ENCODE data around the gene EEA1. TPM values are rescaled to one million over a fixed set of nuclear protein-coding genes. Genes with fewer than 3 reads are reported as not detected.
A peak's percentile ranks its signal among the peaks of the same experiment; 100 is the strongest.

Gene EEA1
- total RNA-seq, 4 donors from 2014 or later, result 17.2 to 58.1 (median 31.0) TPM

- Histone ChIP-seq H3K4me3 (no peak overlapping the region), H3K36me3 (no peaks in the 10 kb centered on the region), H3K27ac (peak overlapping the region in 1 of 4 donors; percentile 9), H3K4me1 (peaks cover 0 to 28% (median 4%) of the 10 kb centered on the region in 3 donors), H3K9me3 (peaks cover 0 to 7% (median 0%) of the 10 kb centered on the region in 3 donors), H3K27me3 (no peaks in the 10 kb centered on the region)
- intact Hi-C loops (cut with DNase I), result no loop called here
- 58 to 68% methylated on average over 7 of the region's 7 CpGs for WGBS, 2 donors
- no peak for DNase-seq
- no peak for TF ChIP-seq CTCF (IDR thresholded peaks at IDR 0.05)
- no peak for TF ChIP-seq POLR2A (IDR thresholded peaks at IDR 0.05)
Measured at GRCh38 chr12:92905811-92906554, 23.1 kb downstream of the EEA1 start.

GRCh38 chr12:92905258-92905810 lies 23.8 kb downstream of the EEA1 start:
- peaks cover 0 to 28% (median 3%) of the 10 kb centered on the region in 3 donors for H3K4me1 ChIP-seq
- TF ChIP-seq POLR2A (IDR thresholded peaks at IDR 0.05), result no peak
- TF ChIP-seq CTCF (IDR thresholded peaks at IDR 0.05), result no peak
- intact Hi-C loops (cut with DNase I), result no loop called here
- H3K27me3 ChIP-seq, result no peaks in the 10 kb centered on the region
- no peak overlapping the region for H3K27ac ChIP-seq
- no peaks in the 10 kb centered on the region for H3K36me3 ChIP-seq
- H3K4me3 ChIP-seq, result no peak overlapping the region
- WGBS, 2 donors, result 79 to 90% methylated on average over 4 to 9 of the region's 9 CpGs
- no peak for DNase-seq
- H3K9me3 ChIP-seq, result peaks cover 0 to 7% (median 0%) of the 10 kb centered on the region in 3 donors

GRCh38 chr12:92900941-92901340 lies 28.2 kb downstream of the EEA1 start:
- H3K4me3 ChIP-seq, result no peak overlapping the region
- peaks cover 6 to 41% (median 9%) of the 10 kb centered on the region in 3 donors for H3K4me1 ChIP-seq
- 73% methylated on average over 6 of the region's 6 CpGs for WGBS, 2 donors
- DNase-seq, result no peak
- peak overlapping the region in 3 of 4 donors; percentile 10 to 87 (median 73) for H3K27ac ChIP-seq
- no peaks in the 10 kb centered on the region for H3K9me3 ChIP-seq
- H3K36me3 ChIP-seq, result peaks cover 0 to 15% (median 0%) of the 10 kb centered on the region in 3 donors
- H3K27me3 ChIP-seq, result no peaks in the 10 kb centered on the region
- intact Hi-C loops (cut with DNase I), result no loop called here
- no peak for TF ChIP-seq POLR2A (IDR thresholded peaks at IDR 0.05)
- no peak for TF ChIP-seq CTCF (IDR thresholded peaks at IDR 0.05)

GRCh38 chr12:92899386-92900001 lies 29.6 kb downstream of the EEA1 start:
- H3K4me1 ChIP-seq, result peaks cover 6 to 28% (median 9%) of the 10 kb centered on the region in 3 donors
- intact Hi-C loops (cut with DNase I), result no loop called here
- no peaks in the 10 kb centered on the region for H3K27me3 ChIP-seq
- no peak for TF ChIP-seq POLR2A (IDR thresholded peaks at IDR 0.05)
- no peak for TF ChIP-seq CTCF (IDR thresholded peaks at IDR 0.05)
- no peaks in the 10 kb centered on the region for H3K9me3 ChIP-seq
- WGBS, 2 donors, result 8 to 25% methylated on average over 3 of the region's 3 CpGs
- peak overlapping the region; percentile 60 to 87 (median 78) for H3K27ac ChIP-seq
- H3K4me3 ChIP-seq, result peak overlapping the region in 1 of 4 donors; percentile 43
- H3K36me3 ChIP-seq, result peaks cover 0 to 22% (median 0%) of the 10 kb centered on the region in 3 donors
- DNase-seq, result no peak

GRCh38 chr12:92898755-92899154 lies 30.3 kb downstream of the EEA1 start:
- H3K36me3 ChIP-seq, result peaks cover 0 to 22% (median 0%) of the 10 kb centered on the region in 3 donors
- no peaks in the 10 kb centered on the region for H3K9me3 ChIP-seq
- H3K4me3 ChIP-seq, result no peak overlapping the region
- no peak for DNase-seq
- peaks cover 6 to 27% (median 9%) of the 10 kb centered on the region in 3 donors for H3K4me1 ChIP-seq
- intact Hi-C loops (cut with DNase I), result no loop called here
- no peak for TF ChIP-seq POLR2A (IDR thresholded peaks at IDR 0.05)
- TF ChIP-seq CTCF (IDR thresholded peaks at IDR 0.05), result no peak
- H3K27me3 ChIP-seq, result no peaks in the 10 kb centered on the region
- H3K27ac ChIP-seq, result peak overlapping the region in 3 of 4 donors; percentile 3 to 87 (median 73)

Data from esophagus squamous epithelium (tissue), 5 donors.